GOT3 (cell line): ENCODE data around the gene CHCHD6.

Experiments
- DNase-seq: peaks from one replicate; lab custom pipeline; 2025; ENCODE audit warnings: mixed read lengths; lab: John Stamatoyannopoulos, UW

Gene CHCHD6

DNA sequence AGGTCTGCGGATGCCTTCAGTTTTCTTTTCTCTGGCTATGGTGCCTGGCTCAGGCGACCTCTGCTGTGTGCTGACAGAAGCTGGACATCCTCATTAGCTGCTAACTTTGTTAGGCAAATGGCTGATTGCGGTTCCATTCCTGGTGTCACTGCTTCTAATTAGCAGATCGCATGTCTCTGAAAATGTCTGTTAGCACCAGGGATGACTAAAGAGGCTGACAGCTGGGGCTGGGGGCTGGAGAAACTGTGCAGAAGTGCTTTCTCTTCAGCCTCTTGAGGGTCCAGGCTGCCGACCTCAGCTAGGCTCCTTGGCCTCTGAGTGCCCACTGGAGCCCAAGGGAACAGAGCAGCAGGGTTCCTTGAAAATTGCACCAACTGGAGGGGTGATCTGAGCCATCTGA is 39.3 kb downstream of the CHCHD6 start:
- DNase-seq = no peak

DNA sequence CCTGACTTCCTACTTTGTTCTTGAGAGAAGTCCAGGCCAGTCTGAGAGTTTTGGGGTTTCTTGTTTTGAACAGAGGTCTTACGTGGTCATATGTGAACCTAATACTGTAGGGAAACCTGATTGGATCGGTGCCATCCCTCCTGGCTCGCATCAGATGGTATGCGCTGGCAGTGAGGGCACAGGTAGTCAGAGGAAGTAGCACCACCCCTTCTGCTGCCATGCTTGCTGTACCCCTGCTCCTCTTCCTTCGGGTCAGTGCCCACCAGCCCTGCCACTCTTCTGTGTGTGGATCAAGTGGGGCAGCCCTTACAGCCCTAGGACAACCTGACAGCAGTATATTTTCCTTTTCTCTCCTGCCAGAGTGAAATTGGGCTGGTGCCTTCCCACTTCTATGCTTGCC is 39.7 kb downstream of the CHCHD6 start:
- DNase-seq = no peak

DNA sequence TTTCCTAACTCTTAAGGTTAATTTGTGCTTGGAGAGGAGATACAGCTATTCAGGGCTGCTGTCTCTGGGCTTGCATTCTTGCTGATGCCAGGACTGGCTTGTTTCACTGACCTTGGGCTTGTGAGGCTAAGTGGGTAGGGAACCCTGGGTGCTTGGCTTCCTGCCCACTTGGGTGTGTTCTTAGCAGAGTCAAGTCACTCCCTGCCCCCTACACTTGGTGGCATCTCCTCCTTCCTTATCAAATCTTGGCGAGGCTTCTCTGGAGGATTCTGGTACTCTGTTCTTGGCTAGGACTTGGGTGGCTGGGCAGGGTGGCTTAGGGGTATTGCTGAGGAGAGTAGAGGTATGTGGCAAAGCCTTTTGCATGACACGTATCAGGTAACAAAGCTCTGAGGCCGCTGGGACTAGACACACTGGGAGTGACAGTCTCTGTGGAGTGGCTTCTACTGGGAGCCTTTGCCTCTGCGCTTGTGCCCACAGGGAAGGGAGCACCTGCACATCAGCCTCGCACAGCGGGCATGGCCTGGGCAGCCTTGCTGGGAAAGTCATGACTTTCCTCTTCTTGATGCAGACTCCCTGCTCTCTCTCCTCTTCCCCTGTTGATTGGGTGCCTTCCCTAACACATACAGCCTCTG is 41.8 kb downstream of the CHCHD6 start:
- DNase-seq = no peak

DNA sequence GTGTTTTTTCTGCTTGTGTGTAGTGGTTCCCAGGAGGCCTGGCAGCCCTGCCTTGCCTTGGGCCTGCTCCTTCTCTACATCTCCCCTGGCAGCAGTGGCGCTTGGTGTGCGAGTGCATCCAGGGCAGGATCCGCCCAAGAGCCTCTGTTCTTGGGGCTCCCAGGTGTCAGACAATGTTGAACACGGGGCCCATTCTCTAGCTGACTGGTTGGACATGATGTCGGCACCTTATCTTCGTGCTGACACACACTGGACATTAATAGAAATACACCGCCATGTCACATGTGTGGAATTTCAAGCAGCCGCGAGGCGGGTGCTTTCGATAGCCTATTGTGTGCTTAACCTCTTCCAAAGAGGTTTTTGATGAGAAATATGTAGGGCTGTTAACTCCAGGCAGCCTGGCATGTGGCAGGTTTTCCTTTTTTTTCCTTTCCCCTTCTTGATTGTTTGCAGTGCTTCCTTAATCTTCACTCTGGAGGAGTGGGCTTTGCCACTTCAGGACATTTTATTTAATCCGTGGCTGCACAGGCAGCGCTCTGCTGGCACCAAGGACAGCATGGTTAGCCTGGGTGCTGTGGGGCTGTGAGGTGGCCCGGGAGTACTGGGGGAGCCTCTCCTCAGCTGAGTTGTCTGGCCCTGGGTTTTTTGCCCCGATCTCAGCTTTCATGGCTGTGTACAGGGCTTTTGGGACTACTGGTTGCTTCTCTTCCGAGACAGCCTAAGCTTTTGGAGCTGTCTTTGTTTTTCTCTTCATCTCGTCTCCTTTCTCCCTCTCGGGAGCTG is 42.5 kb downstream of the CHCHD6 start:
- no peak for DNase-seq

DNA sequence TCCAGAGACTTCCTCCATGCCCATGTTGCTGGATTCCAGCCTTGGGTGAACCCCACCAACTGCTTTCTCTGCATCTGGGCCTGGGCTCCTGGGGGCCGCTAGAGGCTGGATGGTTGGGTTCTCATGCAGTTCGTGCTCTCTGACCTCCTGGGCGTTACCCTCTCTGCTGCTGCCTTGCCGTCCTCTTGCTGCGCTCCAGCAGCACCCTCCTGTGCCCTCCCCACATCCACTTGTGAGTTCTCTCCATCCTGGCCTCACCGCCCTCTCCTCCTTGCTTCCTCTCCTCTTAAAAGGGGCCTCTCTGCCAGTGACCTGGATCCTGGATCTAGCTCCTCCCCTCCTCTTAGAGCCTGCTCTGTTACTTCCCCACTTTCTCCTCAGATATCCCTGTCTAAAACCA is 43.7 kb downstream of the CHCHD6 start:
- DNase-seq = no peak

DNA sequence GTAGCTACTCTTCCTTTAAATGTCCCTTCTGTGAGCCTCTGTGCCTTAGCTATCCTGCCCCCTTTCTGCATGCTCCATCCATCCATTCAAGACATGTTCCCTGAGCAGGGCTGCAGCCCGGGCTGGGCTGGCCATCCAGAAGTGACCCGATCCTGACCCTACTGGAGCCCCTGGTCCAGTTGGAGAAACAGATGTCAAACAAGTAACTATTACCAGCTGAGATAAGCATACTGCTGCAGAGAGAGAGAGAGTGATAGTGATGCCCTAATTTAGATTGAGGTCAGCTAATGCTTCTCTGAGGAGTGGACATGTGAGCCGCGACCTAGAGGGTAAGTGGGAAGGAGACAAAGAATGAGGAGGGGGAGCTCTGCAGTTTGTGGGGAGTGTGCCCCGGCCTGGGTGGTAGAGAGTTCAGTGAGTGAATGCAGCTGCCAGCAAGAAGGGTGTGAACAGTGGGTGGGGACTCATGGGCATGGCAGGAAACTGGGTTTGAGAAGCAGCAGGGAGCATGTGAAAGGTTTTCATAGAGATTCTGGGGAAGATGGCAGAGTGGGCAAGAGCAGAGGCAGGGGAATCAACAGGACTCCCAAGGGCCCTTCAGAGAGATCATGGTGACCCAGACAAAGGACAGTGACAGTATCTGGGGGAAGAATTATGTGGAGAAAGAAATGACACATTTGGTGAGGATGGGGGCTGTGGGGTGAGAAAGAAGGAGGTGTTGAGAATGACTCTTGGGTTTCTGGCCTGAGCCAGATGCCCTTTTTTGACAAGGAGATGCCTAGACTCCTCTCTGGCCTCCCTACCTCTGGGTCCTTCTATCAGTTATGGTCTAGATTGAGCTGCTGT is 44.9 kb downstream of the CHCHD6 start:
- DNase-seq = no peak

DNA sequence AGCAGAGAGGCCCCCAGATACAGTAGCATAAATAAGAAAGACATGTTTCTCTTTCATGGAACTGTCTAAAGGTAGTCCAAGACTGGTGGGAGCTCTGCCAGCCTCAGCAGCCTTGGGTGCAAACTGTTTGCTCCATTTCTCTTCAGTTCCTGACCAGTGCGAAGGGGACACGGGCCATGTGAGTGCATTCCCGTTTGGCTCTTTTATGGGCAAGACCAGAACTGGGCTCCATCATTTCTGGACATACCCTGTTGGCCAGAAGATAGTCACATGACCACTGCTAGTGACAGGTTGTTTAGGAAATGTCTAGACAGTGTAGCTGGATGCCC is 45.5 kb downstream of the CHCHD6 start:
- DNase-seq = no peak

DNA sequence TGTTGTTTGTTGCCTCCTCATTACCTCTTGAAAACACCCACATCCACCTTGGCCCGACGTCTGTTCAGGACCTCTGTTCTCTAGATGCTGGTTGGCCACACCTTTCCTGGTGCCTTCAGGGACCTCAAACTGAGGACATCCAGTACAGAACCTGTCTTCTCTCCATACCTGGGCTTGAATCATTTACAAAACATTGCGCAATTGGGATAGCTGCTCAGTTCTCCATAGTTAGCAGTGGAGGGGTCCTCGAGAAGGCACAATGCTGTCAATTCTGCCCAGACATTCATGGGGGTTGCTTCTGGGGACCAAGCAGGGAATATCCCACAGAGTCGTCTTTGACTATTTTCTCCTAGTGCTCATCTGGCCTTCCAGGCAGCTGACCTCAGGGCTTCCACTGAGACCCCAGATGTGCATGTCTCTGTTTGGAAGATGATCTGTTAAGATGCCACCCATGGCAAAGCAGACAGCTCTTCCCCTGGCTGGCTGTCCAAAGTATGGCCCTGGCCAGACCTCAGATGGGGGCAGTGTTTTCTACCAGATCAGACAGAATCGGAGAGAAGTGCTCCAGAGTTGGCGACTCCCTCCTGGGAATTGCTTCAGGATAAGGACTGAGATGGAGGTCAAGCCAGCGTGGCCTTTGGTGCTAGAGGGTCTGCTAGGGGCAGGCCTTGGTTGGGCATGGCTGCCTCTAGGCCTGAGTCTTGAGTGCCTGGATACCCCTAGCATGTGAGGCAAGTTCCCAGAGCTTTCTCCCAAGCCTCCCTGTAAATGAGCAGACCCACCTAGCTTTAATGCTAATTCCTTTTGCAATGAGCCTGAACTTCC is 46.1 kb downstream of the CHCHD6 start:
- no peak for DNase-seq

DNA sequence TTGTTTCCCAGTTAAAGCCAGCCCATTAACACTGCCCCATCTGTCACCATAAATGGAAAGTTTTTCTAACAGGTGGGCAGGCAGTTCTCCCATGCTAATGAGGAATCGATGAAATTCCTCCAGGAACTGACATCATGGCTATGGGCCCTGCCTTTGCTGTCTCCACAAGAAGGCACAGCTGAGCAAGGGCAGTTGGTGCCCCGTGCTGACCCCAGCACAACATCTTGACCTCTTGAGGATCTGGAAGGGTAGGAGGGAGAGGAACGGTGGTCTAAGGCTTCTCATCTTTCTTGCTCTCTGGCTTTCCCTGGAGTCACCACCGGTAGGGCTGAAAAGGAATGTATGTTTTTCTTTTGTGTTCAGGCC is 46.7 kb downstream of the CHCHD6 start:
- no peak for DNase-seq

DNA sequence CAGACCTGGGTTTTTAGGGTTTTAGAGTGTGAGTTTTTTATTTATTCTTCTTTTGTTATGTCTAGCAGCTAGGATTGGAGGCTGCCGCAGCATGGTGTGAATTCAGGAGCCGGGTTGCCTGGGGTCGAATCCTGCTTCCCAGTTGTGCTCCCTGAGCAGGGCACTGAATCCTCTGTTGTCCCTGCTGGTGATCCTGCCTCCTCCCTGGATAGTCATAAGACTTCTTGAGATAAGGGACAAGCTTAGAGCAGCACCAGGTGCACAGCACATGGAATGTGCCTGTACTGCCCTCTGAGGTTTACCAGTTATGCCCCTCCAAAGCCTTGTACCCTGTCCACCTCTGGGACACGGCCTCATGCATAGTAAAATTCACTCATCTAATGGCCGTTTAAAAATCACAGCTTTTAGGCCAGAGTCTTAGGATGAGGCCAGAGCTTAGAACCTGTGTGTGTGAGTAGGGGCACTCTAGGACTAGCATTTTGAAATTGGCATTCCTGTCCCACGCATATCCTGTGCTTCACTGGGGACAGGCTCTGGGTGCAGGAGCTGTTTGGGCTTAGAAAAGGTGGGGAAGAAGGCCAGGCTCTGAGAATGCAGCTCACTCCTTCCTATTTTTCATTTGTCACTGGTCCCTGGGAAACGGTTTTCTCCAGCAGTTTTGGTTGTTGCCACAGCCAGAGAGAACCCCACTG is 47.7 kb downstream of the CHCHD6 start:
- no peak for DNase-seq

DNA sequence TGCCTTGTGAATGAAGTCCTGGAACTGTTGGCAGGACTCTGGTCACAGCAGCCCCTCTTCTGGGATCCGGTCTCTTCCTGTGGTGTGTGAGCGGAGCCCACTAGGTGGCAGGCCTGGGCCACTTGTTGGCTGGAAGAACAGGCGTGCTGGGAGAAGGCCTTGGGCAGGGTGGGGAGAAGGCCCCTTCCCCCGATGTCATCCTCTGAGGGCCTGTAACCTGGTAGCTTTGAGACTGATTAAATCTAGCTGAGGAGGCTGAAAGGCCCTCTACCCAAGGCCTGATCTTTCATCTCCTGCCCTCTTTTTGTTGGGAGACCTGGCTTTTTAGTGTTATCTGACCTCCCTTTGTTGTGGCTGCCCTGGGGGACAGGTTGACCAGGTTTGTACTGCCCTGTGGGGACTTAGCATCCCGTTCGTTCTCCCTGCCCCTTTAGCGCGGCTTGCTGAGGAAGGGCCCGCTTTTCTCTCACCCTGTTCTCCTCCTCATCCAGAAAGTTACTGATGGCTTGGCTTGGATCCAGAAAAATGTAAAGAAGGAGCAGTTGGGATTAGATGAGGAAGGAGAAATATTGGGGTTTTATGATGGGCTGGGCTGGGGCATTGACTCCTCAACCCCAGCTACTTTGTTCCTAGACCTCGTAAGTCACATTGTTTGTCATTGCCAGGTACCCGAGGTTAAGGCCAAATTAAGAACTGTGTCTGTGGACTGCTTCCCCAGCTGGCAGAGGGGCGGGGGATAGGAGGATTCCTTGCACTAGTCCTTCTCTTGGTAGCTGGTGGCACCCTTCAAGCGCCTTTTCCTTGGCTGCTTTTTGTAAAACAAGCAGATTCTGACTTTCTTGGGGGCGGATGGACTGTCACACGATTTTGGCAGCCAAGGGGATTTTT is 48.5 kb downstream of the CHCHD6 start:
- DNase-seq = no peak

DNA sequence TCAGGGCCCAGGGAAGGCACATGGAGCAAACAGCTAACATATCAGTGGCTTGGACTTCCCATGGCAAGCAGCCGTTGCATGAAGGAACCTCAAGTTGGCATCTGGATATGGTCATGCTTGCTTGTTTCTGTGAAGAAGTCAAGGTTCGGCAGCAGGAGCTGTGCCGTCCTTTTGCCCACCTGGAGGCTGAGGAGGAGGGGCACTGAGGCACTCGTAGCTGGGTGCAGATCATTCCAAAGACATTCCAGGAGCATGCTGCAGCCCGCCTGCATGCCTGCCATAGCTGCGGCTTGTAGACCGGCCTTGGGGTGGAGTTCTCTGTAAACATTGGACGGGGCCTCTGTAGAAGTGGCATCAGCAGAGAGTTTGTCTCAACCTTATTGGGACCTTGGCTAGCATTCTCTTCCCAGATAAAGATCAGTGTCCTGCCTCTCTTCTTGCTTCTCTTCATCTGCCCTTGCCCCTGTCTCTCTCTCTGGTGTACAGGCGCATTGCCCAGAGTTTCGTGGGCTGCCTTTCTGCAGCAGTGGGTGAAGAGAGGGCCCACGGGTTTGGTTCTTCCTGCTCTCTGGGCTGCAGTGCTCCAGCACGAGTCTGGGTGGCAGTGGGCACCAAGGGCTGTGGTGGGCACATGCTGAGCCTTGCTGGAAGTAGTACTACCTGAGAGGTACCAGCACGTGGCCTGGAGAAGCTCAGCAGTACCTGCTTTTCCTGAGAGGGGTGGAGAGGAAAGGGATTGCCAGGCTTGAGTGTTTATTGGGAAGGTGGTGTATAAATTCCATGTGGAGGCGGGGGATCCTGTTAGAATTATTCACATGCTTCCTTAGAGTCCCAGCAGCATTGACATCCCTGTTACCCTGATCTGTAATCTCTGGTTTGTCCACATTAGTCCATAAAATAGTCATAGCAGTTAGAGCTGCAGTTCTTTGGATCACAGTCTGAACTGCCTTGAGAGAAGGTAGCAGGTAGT is 49.4 kb downstream of the CHCHD6 start:
- no peak for DNase-seq

DNA sequence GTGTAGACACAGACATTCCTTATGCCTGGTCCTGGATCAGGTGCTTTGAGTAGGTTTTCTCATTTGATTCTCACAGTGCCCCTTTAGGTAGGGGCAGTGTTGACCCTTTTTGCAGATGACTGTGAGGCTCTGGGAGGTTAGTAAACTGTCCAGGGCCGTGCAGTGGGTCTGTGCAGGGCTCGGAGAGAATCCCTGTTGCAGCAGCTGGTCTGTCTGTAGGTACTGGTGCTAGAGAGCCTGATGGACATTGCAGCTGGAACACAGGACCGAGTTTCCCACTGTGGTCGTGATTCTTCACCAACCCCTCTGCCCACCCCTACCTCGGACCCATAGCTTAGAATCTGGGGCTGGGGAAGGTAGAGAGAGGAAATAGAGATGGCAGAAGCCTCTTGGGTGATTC is 51.8 kb downstream of the CHCHD6 start:
- no peak for DNase-seq

DNA sequence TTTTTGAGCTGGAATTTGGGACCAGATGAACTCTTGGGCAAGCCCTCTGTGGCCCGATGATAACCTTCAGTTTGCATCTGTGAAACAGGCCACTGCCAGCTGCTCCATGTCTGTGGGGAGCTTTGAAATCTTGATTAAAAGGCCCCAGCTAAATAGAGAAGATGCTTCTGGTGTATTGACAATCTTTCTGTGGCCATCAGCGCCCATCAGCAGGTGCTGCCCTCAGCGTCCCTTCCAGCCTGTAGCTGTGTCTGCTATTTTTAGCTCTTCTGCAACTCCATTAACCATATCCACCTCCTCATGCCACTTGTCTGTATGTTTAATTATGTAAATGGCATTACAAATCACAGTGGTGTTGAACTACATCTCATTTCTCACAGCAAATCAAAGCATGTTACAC is 54.0 kb downstream of the CHCHD6 start:
- no peak for DNase-seq

DNA sequence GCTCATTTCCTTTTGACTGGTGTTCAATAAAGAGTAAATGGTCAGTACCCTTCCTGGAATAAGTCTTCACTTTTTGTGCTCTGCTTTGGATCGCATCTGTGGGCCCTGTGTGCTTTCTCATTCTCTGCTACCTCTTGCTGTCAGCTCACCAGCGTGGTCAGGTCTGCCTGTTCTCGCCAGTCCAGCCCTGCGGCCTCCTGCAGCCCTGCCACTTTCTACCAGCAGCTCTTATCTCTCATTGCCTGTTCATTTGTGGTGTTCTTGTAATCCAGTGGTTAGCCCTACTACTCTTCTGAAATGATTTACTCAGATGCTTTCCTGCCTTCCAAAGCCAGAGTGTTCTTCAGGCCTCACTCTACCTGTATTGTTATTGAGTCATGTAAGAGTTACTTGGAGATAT is 54.8 kb downstream of the CHCHD6 start:
- DNase-seq = no peak

DNA sequence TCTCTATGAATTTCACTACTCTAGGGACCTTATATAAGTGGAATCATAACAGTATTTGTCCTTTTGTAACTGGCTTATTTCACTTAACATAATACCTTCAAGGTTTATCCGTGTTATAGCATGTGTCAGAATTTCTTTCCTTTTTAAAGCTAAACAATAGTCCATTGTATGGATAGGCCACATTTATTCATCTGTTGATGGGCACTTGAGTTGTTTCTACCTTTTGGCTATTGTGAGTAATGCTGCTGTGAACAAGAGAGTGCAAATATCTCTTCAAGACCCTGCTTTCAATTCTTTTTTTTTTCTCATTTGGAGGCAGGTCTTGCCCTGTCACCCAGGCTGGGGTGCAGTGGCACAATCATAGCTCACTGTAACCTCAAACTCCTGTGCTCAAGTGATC is 56.5 kb downstream of the CHCHD6 start:
- DNase-seq = no peak

DNA sequence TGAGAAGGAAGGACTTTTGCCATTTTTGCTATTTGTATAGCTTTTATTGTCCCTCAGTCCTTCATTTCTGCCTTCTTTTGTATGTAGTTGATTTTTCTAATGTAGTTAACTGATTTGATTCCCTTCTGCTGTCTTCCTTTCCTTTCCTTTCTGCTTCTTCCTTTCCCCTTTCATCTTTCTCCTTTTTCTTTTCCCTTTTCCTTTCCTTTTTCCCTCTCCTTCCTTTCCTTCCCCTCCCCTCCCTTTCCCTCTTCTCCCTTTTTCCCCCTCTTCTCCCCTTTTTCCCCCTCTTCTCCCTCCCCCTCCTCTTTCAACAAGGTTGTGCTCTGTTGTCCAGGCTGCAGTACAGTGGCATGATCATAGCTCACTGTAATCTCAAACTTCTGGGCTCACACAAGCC is 59.0 kb downstream of the CHCHD6 start:
- DNase-seq = no peak

DNA sequence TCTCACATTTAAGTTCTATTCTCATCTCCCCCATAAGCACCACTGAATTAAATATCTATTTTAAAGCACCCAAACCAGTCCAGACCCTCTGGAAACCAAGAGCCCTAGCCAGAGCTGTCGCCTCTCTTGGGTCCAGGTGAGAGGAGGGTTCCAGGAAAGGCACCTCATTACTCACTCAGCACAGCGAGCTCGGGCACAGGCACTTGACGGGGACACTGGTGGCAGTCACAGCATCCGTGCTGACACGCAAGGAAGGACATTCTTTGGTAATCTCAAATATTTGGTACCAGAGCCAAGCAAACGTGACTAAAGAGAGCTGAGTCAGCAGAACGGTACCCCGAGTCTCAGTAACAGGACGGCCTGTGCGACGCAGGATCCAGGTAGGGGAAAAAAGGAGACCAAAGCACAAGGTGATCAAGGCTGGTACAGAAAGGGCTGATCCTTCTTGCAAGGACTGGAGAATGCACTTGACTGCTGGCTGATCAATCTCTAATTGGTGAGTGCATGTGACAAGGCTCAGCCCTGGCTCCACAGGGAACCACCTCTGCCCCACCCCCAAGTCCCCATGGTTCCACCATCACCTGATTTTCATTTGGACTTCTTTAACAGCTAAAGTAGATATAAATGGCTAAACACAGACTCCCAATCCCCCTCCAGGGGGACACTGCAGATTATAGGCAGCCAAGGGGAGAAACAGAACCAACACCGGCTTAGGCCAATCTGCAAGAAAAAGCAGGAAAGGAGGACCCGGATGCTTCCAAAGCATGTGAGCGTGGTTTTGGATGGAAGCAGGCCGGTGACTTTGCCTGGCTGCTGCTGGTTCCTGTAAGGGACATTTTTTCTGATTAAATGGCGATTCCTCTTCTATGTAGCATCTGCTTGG is 61.4 kb downstream of the CHCHD6 start:
- DNase-seq = no peak
